A673 (cell line): Measurements from ENCODE around the gene GPALPP1. TPM values are rescaled to one million over a fixed set of nuclear protein-coding genes. Genes with fewer than 3 reads are reported as not detected.

Source experiments
- BruUV-seq: library from RNA; stranded (reverse); fragments of 400-500 nt; replicated peaks from 2 replicates; lab custom pipeline; 2021; lab: Mats Ljungman, UMichigan
- CTCF ChIA-PET: fragments of 300-600 bp; sonication (Branson Sonifier 250); formaldehyde crosslinking; loops from one replicate; lab custom pipeline; 2022; ENCODE audit warnings: antibody characterized with exemption; lab: Charles Lee
- POLR2A ChIA-PET: fragments of 300-600 bp; sonication (Branson Sonifier 250); formaldehyde crosslinking; loops from one replicate; lab custom pipeline; 2022; ENCODE audit warnings: antibody characterized with exemption; ENCODE audit not compliant: low non-redundant PET; lab: Charles Lee
- DNase-seq: peaks from one replicate; pipeline ENCODE4 v3.0.0-alpha.2; 2015; ENCODE audit warnings: low spot score
- H3K27ac ChIP-seq: fragments of 200-600 bp; sonication (generic); 2 replicates; pipeline ENCODE4 v1.5.1; 2016; ENCODE audit warnings: mixed run types, low read depth, mild to moderate bottlenecking, mixed read lengths, antibody characterized with exemption, low read length; ENCODE audit not compliant: poor library complexity, severe bottlenecking
- H3K27me3 ChIP-seq: fragments of 200-600 bp; sonication (generic); replicated peaks from 2 replicates; pipeline ENCODE4 v1.6.1; 2017; ENCODE audit warnings: mixed run types, low read depth, mild to moderate bottlenecking, mixed read lengths, antibody characterized with exemption, low read length; ENCODE audit not compliant: insufficient read depth, poor library complexity
- H3K36me3 ChIP-seq: fragments of 200-600 bp; sonication (generic); 2 replicates; pipeline ENCODE4 v1.6.1; 2016; ENCODE audit warnings: mixed run types, mild to moderate bottlenecking, mixed read lengths, antibody characterized with exemption, low read length; ENCODE audit not compliant: insufficient read depth, poor library complexity, severe bottlenecking
- H3K4me1 ChIP-seq: fragments of 200-600 bp; sonication (generic); 2 replicates; pipeline ENCODE4 v1.6.1; 2017; ENCODE audit warnings: mixed run types, mild to moderate bottlenecking, mixed read lengths, antibody characterized with exemption, low read length; ENCODE audit not compliant: insufficient read depth, poor library complexity, severe bottlenecking
- H3K4me3 ChIP-seq: fragments of 200-600 bp; sonication (generic); 2 replicates; pipeline ENCODE4 v1.5.1; 2016; ENCODE audit warnings: low read depth, mixed run types, mild to moderate bottlenecking, mixed read lengths, low read length; ENCODE audit not compliant: poor library complexity, severe bottlenecking
- H3K9me3 ChIP-seq: fragments of 200-600 bp; sonication (generic); 2 replicates; pipeline ENCODE4 v1.6.1; 2016; ENCODE audit warnings: mixed run types, low read depth, mild to moderate bottlenecking, mixed read lengths, antibody characterized with exemption, low read length; ENCODE audit not compliant: poor library complexity, severe bottlenecking
- EZH2 ChIP-seq: fragments of 200-600 bp; sonication (generic); IDR thresholded peaks from 2 replicates; pipeline ENCODE4 v1.6.1; 2017; ENCODE audit warnings: borderline replicate concordance, low read depth, mild to moderate bottlenecking, mixed read lengths, antibody characterized with exemption, low read length; ENCODE audit not compliant: poor library complexity, severe bottlenecking
- intact Hi-C: fragments of 100-400 bp; cut with micrococcal nuclease; formaldehyde crosslinking; loops from one replicate; pipeline ENCODE4 v1.10.0; 2022; ENCODE audit not compliant: unreplicated experiment
- total RNA-seq: library from RNA; stranded (reverse); gene quantifications from 2 replicates; pipeline ENCODE4 v1.2.3, GENCODE V29; 2021
- TF ChIP-seq, protein P1 (sequence below): fragments of 300-800, 200-600 bp; sonication (generic); conservative IDR thresholded peaks from 2 replicates; pipeline ENCODE4 v1.5.1; 2017; ENCODE audit warnings: low read depth, mild to moderate bottlenecking, antibody characterized with exemption, low read length, moderate library complexity, mixed read lengths

Gene GPALPP1
- total RNA-seq, 1 experiment from 2014 or later: 29.7 TPM

DNA sequence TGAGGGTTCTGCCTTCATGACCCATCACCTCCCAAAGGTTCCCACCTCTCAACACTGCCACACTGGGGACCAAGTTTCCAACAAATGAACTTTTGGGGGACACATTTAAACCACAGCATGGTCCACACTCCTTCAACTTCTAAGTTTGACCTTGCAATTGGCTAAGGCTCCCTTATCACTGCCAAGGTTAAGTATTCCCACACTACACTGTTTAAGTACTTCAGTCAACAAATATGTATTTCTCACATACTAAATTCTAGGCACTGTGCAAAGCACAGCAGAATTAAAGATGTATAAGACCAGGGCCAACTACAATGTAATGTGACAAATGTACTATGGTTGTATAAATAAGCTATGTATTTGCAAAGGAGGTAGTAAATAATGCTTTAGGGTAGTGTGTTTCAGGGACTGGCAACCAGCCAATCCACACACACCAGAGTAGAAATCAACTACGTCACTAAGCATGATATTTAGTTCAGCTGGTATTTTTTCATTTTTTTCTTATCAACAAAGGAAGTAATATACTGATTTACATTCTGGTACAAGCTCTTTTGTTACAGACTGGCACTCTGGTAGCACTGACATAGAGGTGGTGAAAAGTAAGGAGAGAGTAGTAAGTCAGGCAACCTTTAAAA lies 12.3 kb upstream of the GPALPP1 start:
- Histone ChIP-seq H3K9me3 (no peaks in the 10 kb centered on the region), H3K4me1 (peaks cover 7% of the 10 kb centered on the region), H3K27me3 (no peaks in the 10 kb centered on the region), H3K27ac (no peak overlapping the region), H3K36me3 (peaks cover 40% of the 10 kb centered on the region), H3K4me3 (no peak overlapping the region)
- POLR2A ChIA-PET: no interaction called here
- intact Hi-C loops: no loop called here
- TF ChIP-seq, protein P1, sequence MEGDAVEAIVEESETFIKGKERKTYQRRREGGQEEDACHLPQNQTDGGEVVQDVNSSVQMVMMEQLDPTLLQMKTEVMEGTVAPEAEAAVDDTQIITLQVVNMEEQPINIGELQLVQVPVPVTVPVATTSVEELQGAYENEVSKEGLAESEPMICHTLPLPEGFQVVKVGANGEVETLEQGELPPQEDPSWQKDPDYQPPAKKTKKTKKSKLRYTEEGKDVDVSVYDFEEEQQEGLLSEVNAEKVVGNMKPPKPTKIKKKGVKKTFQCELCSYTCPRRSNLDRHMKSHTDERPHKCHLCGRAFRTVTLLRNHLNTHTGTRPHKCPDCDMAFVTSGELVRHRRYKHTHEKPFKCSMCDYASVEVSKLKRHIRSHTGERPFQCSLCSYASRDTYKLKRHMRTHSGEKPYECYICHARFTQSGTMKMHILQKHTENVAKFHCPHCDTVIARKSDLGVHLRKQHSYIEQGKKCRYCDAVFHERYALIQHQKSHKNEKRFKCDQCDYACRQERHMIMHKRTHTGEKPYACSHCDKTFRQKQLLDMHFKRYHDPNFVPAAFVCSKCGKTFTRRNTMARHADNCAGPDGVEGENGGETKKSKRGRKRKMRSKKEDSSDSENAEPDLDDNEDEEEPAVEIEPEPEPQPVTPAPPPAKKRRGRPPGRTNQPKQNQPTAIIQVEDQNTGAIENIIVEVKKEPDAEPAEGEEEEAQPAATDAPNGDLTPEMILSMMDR: no peak
- no peak for TF ChIP-seq EZH2
- no TSS peak for BruUV-seq
- CTCF ChIA-PET: no interaction called here
- DNase-seq: no peak

DNA sequence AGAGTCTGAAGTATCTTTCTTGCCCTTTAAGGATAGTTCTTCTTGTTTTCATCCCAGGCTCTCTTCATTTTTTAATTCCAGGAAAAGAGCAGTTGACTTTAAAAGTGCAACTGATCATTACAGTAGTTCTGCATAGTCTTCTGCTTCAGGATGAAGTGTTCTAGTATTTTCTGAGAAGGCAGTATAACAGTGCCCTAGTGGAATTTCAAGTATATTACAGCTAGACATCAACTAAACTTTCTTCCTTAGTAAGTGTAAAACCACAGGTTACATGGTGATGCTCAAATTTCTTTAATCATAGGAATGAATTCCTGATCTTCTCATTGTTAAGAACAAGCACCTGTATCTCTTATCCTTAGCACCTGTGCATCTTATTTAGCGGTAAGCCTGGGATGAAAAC lies 11.0 kb upstream of the GPALPP1 start:
- POLR2A ChIA-PET: no interaction called here
- Histone ChIP-seq H3K4me1 (no peaks in the 10 kb centered on the region), H3K9me3 (no peaks in the 10 kb centered on the region), H3K27me3 (no peaks in the 10 kb centered on the region), H3K27ac (no peak overlapping the region), H3K4me3 (no peak overlapping the region), H3K36me3 (peaks cover 42% of the 10 kb centered on the region)
- no peak for DNase-seq
- BruUV-seq: no TSS peak
- CTCF ChIA-PET: interaction anchor here (0.6 kb wide), 1 partner anchor 1076 kb away, joined by 4 read pairs; no protein-coding TSS in a partner anchor
- TF ChIP-seq, protein P1: peak; percentile 20; the same call in 1 of the 2 replicates
- no peak for TF ChIP-seq EZH2
- intact Hi-C loops: no loop called here

DNA sequence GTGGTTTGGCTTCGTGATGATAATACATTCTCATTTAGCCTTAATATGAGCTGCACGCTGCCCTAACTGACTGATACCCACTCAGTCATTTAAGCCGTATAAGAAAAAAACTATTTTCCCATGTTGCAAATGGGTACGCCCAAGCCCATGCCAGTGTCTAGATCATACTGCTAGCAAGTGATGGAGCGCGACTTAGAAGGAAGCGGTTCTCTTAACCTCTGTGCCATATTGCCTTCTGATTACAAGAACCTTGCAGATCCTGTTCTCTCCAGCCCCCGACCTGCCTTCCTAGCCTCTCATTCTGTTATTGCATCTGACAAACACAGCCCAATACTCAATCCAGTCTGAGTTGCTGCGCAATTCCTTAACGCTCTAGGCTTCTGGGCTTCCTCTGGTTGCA lies 603 bp downstream of the GPALPP1 start:
- intact Hi-C loops: no loop called here
- H3K4me1 ChIP-seq: peaks cover 7% of the 10 kb centered on the region
- ChIA-PET CTCF (no interaction called here), POLR2A (no interaction called here)
- H3K9me3 ChIP-seq: no peaks in the 10 kb centered on the region
- peak overlapping the region; percentile 89 for H3K4me3 ChIP-seq
- TF ChIP-seq EZH2: no peak
- TF ChIP-seq, protein P1: no peak
- H3K27ac ChIP-seq: peak overlapping the region; percentile 82
- H3K36me3 ChIP-seq: no peaks in the 10 kb centered on the region
- no peak for DNase-seq
- no TSS peak for BruUV-seq
- H3K27me3 ChIP-seq: no peaks in the 10 kb centered on the region
